Measurements from ENCODE around the gene SLAIN2. TPM values are rescaled to one million over a fixed set of nuclear protein-coding genes. Genes with fewer than 3 reads are reported as not detected.

Gene SLAIN2
- total and polyA plus RNA-seq, 2 of the 4 experiments (the other 2 are of a cell fraction), result 23.3 to 53.0 TPM

DNA sequence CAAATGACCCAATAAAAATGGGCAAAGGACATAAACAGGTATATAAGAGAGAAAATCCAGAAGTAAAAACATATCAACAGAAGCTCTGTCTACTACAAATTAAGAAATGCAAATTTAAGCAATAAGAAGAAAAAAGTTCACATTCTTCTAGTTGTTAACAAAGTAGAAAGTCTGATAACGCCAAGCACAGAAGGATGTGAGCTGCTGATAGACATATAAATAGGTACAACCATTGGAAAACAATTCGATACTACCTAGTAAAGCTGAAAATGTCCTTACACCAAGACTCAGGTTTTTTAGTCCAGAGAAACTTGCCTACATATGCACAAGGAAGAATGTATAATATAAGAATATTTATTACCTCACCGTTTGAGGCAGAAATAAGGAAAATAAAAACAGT is 35.8 kb upstream of the SLAIN2 start:
- BruUV-seq (replicated peaks), result no TSS peak
- ATAC-seq (ENCODE audit: low read depth), result no peak
- Histone ChIP-seq H3K27ac (ENCODE audit: insufficient read depth, low read length) (no peak overlapping the region), H3K4me3 (ENCODE audit: insufficient read depth, low read depth, low read length) (no peak overlapping the region), H2BK5ac (ENCODE audit: low read depth, low read length, poor library complexity, severe bottlenecking) (no peak overlapping the region), H4K5ac (ENCODE audit: low read depth, low read length) (no peak overlapping the region), H4K91ac (ENCODE audit: insufficient read depth, low read depth, low read length) (no peak overlapping the region), H3K4me1 (ENCODE audit: control insufficient read depth, insufficient read depth, low read length) (no peaks in the 10 kb centered on the region), H3K18ac (ENCODE audit: low read depth, low read length) (no peak overlapping the region), H2BK20ac (ENCODE audit: low read depth, low read length) (no peak overlapping the region), H3K9me3 (ENCODE audit: control insufficient read depth, insufficient read depth, low read length) (no peaks in the 10 kb centered on the region), H2BK15ac (ENCODE audit: low read depth, low read length) (no peak overlapping the region), H2BK120ac (ENCODE audit: low read depth, low read length) (no peak overlapping the region), H3K9me1 (ENCODE audit: insufficient read depth, low read length) (no peaks in the 10 kb centered on the region; the same call in 1 of the 2 replicates), H2AK5ac (ENCODE audit: low read depth, low read length) (no peak overlapping the region), H4K8ac (ENCODE audit: low read depth in 2 of 2, low read length in 2 of 2) (no peak overlapping the region), H3K9ac (ENCODE audit: low read depth, low read length) (no peak overlapping the region), H3K79me1 (ENCODE audit: low read depth in 1 of 2, low read length in 2 of 2) (no peaks in the 10 kb centered on the region), H3K56ac (ENCODE audit: extremely low read depth, insufficient read depth, low read length) (no peak overlapping the region), H3K23ac (ENCODE audit: low read depth, low read length) (no peak overlapping the region), H2AK9ac (replicated peaks; ENCODE audit: low read depth, low read length, poor library complexity) (no peak overlapping the region), H3K27me3 (ENCODE audit: control insufficient read depth, insufficient read depth, low read length) (no peaks in the 10 kb centered on the region; the same call in 1 of the 2 replicates), H3K4ac (ENCODE audit: low read depth, low read length) (no peak overlapping the region), H3K36me3 (ENCODE audit: control insufficient read depth, insufficient read depth, low read length) (no peaks in the 10 kb centered on the region), H2AFZ (replicated peaks; ENCODE audit: low read length, poor library complexity) (no peak overlapping the region), H4K20me1 (ENCODE audit: insufficient read depth, low read length) (no peaks in the 10 kb centered on the region), H3K14ac (replicated peaks; ENCODE audit: low read depth, low read length) (no peak overlapping the region), H3K4me2 (ENCODE audit: low read depth, low read length) (no peak overlapping the region)
- dilution Hi-C loops (cut with HindIII; ENCODE audit: low sequenced_read_pairs, unreplicated experiment) (no loop called here), in situ Hi-C loops (cut with MboI; ENCODE audit: low sequenced_read_pairs) (loop anchor here (25.0 kb wide), 1 partner anchor 657 kb away; no protein-coding TSS in a partner anchor), intact Hi-C loops (cut with micrococcal nuclease) (no loop called here)
- WGBS, 2 experiments (ENCODE audit: extremely low coverage in 2 of 2, insufficient read length in 1 of 2), result no CpG with 5 or more reads among the region's 3 CpGs
- ChIA-PET POLR2A (ENCODE audit: unreplicated experiment) (no interaction called here), CTCF (interaction anchor here (1.4 kb wide), 1 partner anchor 240 kb away, joined by 4 read pairs; no protein-coding TSS in a partner anchor)
- TF ChIP-seq RFX5 (IDR thresholded peaks at IDR 0.05; ENCODE audit: low read depth, low read length), result no peak
- TF ChIP-seq RCOR1 (IDR thresholded peaks at IDR 0.05; ENCODE audit: insufficient replicate concordance, low read length), result no peak
- no peak for TF ChIP-seq CEBPB (IDR thresholded peaks at IDR 0.05; ENCODE audit: low read depth, low read length)
- no peak for TF ChIP-seq BHLHE40 (IDR thresholded peaks at IDR 0.05; ENCODE audit: low read depth, low read length)
- TF ChIP-seq MAZ (IDR thresholded peaks at IDR 0.05; ENCODE audit: borderline replicate concordance, low read depth, low read length), result no peak
- no peak for TF ChIP-seq CHD1 (IDR thresholded peaks at IDR 0.05; ENCODE audit: low read depth, low read length)
- no peak for TF ChIP-seq FOS (IDR thresholded peaks at IDR 0.05; ENCODE audit: low read depth, low read length)
- no peak for TF ChIP-seq MXI1 (IDR thresholded peaks at IDR 0.05; ENCODE audit: borderline replicate concordance, low read depth, low read length)
- TF ChIP-seq NFE2L2 (IDR thresholded peaks at IDR 0.05; ENCODE audit: low read depth, low read length), result no peak
- no peak for DNase-seq
